ENCODE measurements around the gene ARHGAP21. TPM values are rescaled to one million over a fixed set of nuclear protein-coding genes. Genes with fewer than 3 reads are reported as not detected.

ARHGAP21 gene
- total and polyA plus RNA-seq, 3 experiments from 2014 or later: 3.4 to 33.7 (median 30.9) TPM

DNA sequence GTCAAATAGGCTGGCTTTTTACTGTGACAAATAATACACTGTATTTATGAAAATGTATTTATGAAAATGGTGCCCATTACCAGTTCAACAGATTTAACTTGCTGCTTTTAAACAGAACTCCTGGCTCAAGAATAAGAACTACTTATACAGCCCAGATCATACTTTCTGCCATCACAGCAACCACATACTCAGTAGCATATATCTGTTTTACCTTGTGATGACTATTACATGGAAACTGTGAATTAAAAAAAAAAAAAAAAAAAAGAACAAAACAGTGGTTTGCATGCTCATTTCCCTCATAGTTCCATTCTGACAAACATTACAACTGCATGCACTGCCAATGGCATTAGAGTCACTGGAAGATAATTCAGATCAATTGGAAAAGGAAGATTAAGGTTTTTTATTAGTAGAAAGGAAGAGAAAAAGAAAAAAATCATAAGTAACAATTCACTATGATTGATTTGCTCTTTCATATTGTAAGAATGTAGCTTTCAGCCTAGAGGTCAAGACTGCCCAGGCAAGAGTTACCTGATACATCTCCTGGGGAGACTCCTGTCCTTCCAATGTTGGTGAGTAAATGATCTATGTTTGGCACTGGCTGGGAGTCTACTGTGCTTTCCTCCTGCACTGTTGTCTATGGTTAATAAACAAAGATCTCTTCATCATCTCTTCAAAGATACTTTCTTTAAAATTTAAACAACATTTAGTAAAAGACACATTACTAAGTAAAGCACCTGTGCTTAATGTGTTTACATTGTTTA, 132.8 kb downstream of the ARHGAP21 start:
- no peak overlapping the region for H3K4me3 ChIP-seq (ENCODE audit: low read length)
- CTCF ChIA-PET: no interaction called here
- no peaks in the 10 kb centered on the region for H3K9me3 ChIP-seq (ENCODE audit: low read length)
- H3K27ac Mint-ChIP-seq: no peak overlapping the region
- H3K9me3 Mint-ChIP-seq: no peaks in the 10 kb centered on the region
- H3K4me1 Mint-ChIP-seq: no peaks in the 10 kb centered on the region
- H3K4me1 ChIP-seq (ENCODE audit: insufficient read depth, low read length): no peaks in the 10 kb centered on the region
- POLR2A ChIA-PET: no interaction called here
- DNase-seq: no peak
- peaks cover 13% of the 10 kb centered on the region for H3K36me3 ChIP-seq (ENCODE audit: insufficient read depth, low read length)
- H3K27me3 Mint-ChIP-seq: no peaks in the 10 kb centered on the region
- H3K27ac ChIP-seq (ENCODE audit: low read depth, low read length): no peak overlapping the region
- peaks cover 27 to 53% (median 37%) of the 10 kb centered on the region in 3 donors for H3K36me3 Mint-ChIP-seq
- no peaks in the 10 kb centered on the region for H3K27me3 ChIP-seq (ENCODE audit: insufficient read depth, low read length, poor library complexity, severe bottlenecking)
- H3K4me3 Mint-ChIP-seq: no peak overlapping the region

DNA sequence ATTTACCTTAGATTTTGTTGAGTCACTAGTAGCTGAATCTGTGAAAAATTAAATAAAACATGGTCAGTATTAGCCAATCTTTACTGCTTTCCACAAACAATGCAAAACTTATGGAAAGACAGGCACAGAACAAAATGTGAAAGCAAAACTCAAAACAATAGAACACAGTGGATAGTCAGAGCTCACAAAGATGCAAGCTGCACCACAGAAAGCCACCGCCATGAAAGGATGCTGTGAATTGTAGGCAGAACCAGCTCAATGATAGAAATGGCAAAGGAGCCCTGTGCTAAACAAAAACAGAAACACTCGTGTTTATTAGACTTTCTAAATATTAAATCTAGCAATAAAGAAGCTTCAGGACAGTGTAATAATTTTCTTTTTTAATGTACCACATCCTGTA, 134.4 kb downstream of the ARHGAP21 start:
- Mint-ChIP-seq H3K36me3 (peaks cover 30 to 54% (median 42%) of the 10 kb centered on the region in 3 donors), H3K27me3 (no peaks in the 10 kb centered on the region), H3K4me3 (no peak overlapping the region), H3K9me3 (no peaks in the 10 kb centered on the region), H3K4me1 (no peaks in the 10 kb centered on the region), H3K27ac (no peak overlapping the region)
- no peaks in the 10 kb centered on the region for H3K27me3 ChIP-seq (ENCODE audit: insufficient read depth, low read length, poor library complexity, severe bottlenecking)
- CTCF ChIA-PET: no interaction called here
- peaks cover 13% of the 10 kb centered on the region for H3K36me3 ChIP-seq (ENCODE audit: insufficient read depth, low read length)
- POLR2A ChIA-PET: no interaction called here
- H3K9me3 ChIP-seq (ENCODE audit: low read length): no peaks in the 10 kb centered on the region
- H3K4me3 ChIP-seq (ENCODE audit: low read length): no peak overlapping the region
- no peak for DNase-seq
- no peak overlapping the region for H3K27ac ChIP-seq (ENCODE audit: low read depth, low read length)
- H3K4me1 ChIP-seq (ENCODE audit: insufficient read depth, low read length): no peaks in the 10 kb centered on the region

- Mint-ChIP-seq H3K9me3 (no peaks in the 10 kb centered on the region), H3K27me3 (peaks cover 2 to 9% of the 10 kb centered on the region in 2 donors), H3K4me3 (no peak overlapping the region), H3K27ac (no peak overlapping the region), H3K36me3 (peaks cover 4 to 6% (median 5%) of the 10 kb centered on the region in 3 donors), H3K4me1 (peaks cover 0 to 9% (median 4%) of the 10 kb centered on the region in 3 donors)
- H3K4me3 ChIP-seq (ENCODE audit: low read length): no peak overlapping the region
- H3K27ac ChIP-seq (ENCODE audit: low read depth, low read length): no peak overlapping the region
- no peaks in the 10 kb centered on the region for H3K27me3 ChIP-seq (ENCODE audit: insufficient read depth, low read length, poor library complexity, severe bottlenecking)
- H3K9me3 ChIP-seq (ENCODE audit: low read length): no peaks in the 10 kb centered on the region
- no peaks in the 10 kb centered on the region for H3K36me3 ChIP-seq (ENCODE audit: insufficient read depth, low read length)
- DNase-seq: no peak
- POLR2A ChIA-PET: no interaction called here
- CTCF ChIA-PET: no interaction called here
- no peaks in the 10 kb centered on the region for H3K4me1 ChIP-seq (ENCODE audit: insufficient read depth, low read length)
Measured at GRCh38 chr10:24579906-24580305, 143.8 kb downstream of the ARHGAP21 start.

- no peak overlapping the region for H3K4me3 ChIP-seq (ENCODE audit: low read length)
- peaks cover 5 to 9% of the 10 kb centered on the region in 2 donors for H3K27me3 Mint-ChIP-seq
- H3K4me1 ChIP-seq (ENCODE audit: insufficient read depth, low read length): no peaks in the 10 kb centered on the region
- no peaks in the 10 kb centered on the region for H3K27me3 ChIP-seq (ENCODE audit: insufficient read depth, low read length, poor library complexity, severe bottlenecking)
- CTCF ChIA-PET: no interaction called here
- H3K36me3 Mint-ChIP-seq: peaks cover 2 to 5% (median 4%) of the 10 kb centered on the region in 3 donors
- no peaks in the 10 kb centered on the region for H3K36me3 ChIP-seq (ENCODE audit: insufficient read depth, low read length)
- H3K9me3 Mint-ChIP-seq: no peaks in the 10 kb centered on the region
- no peak overlapping the region for H3K27ac Mint-ChIP-seq
- peaks cover 0 to 9% (median 4%) of the 10 kb centered on the region in 3 donors for H3K4me1 Mint-ChIP-seq
- H3K4me3 Mint-ChIP-seq: no peak overlapping the region
- H3K27ac ChIP-seq (ENCODE audit: low read depth, low read length): no peak overlapping the region
- POLR2A ChIA-PET: no interaction called here
- no peak for DNase-seq
- no peaks in the 10 kb centered on the region for H3K9me3 ChIP-seq (ENCODE audit: low read length)
Measured at GRCh38 chr10:24579448-24579847, 144.2 kb downstream of the ARHGAP21 start.

- Mint-ChIP-seq H3K27me3 (peaks cover 21 to 31% of the 10 kb centered on the region in 2 donors), H3K4me1 (peaks cover 0 to 9% (median 4%) of the 10 kb centered on the region in 3 donors), H3K9me3 (no peaks in the 10 kb centered on the region), H3K36me3 (no peaks in the 10 kb centered on the region), H3K27ac (peak overlapping the region in 1 of 8 donors; percentile 2), H3K4me3 (no peak overlapping the region)
- DNase-seq: no peak
- Histone ChIP-seq H3K27ac (ENCODE audit: low read depth, low read length) (no peak overlapping the region), H3K4me1 (ENCODE audit: insufficient read depth, low read length) (no peaks in the 10 kb centered on the region), H3K27me3 (ENCODE audit: insufficient read depth, low read length, poor library complexity, severe bottlenecking) (no peaks in the 10 kb centered on the region), H3K4me3 (ENCODE audit: low read length) (no peak overlapping the region), H3K9me3 (ENCODE audit: low read length) (no peaks in the 10 kb centered on the region), H3K36me3 (ENCODE audit: insufficient read depth, low read length) (no peaks in the 10 kb centered on the region)
- CTCF ChIA-PET: no interaction called here
- POLR2A ChIA-PET: no interaction called here
Measured at GRCh38 chr10:24575481-24576002, 148.1 kb downstream of the ARHGAP21 start.

DNA sequence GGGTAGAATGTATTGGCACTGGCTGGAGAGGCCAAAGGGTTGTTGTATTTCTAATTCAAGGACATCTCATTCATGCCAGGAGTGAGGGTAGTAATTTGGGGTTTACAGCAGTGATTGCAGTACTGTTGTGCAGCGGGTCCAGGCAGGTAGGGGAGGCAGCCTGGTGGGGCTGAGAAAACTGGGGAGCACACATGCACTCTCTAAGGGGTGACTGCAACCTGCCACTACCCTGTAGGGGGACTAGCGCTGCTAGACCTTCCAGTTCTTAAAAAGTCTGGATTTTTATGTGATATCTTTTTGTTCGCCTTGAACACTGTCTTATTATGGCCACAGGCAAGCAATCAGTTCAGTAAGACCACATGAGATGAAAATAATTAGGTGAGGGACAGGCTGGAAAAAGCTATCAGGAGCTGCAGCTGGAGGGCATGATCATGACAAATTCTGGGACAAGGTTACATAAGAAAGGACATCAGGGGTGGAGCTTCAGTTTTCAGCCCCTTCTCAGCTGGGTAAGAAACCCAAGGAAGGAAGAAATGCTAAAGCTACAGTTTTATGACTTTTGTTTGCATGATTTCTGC, 149.0 kb downstream of the ARHGAP21 start:
- CTCF ChIA-PET: no interaction called here
- no peak overlapping the region for H3K4me3 ChIP-seq (ENCODE audit: low read length)
- no peak overlapping the region for H3K27ac ChIP-seq (ENCODE audit: low read depth, low read length)
- Mint-ChIP-seq H3K9me3 (no peaks in the 10 kb centered on the region), H3K27ac (no peak overlapping the region), H3K4me3 (no peak overlapping the region), H3K4me1 (peaks cover 0 to 9% (median 4%) of the 10 kb centered on the region in 3 donors), H3K36me3 (peaks cover 0 to under 1% (median 0%) of the 10 kb centered on the region in 3 donors), H3K27me3 (peaks cover 22 to 39% of the 10 kb centered on the region in 2 donors)
- no peaks in the 10 kb centered on the region for H3K9me3 ChIP-seq (ENCODE audit: low read length)
- no peaks in the 10 kb centered on the region for H3K36me3 ChIP-seq (ENCODE audit: insufficient read depth, low read length)
- POLR2A ChIA-PET: no interaction called here
- H3K27me3 ChIP-seq (ENCODE audit: insufficient read depth, low read length, poor library complexity, severe bottlenecking): no peaks in the 10 kb centered on the region
- no peaks in the 10 kb centered on the region for H3K4me1 ChIP-seq (ENCODE audit: insufficient read depth, low read length)
- DNase-seq: no peak

DNA sequence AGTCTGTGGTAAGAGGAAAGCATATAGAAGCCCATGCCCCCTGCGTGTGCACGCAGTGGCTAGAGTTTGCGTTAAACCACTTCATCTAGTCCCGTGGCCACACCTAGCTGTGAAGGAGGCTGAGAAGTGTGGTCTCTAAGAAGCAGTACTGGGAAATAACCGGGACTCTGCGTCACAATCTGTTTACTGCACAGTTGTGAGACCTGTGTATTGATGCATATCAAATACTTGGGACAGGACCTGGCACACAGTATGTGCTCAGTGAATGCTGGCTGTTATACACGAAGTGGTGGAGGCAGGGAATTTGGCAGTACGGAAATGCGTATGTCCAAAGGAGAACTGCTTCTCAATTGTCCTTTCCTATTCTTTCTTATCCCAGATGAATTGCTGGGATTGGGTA, 149.5 kb downstream of the ARHGAP21 start:
- Histone ChIP-seq H3K4me3 (ENCODE audit: low read length) (no peak overlapping the region), H3K9me3 (ENCODE audit: low read length) (no peaks in the 10 kb centered on the region), H3K27me3 (ENCODE audit: insufficient read depth, low read length, poor library complexity, severe bottlenecking) (no peaks in the 10 kb centered on the region), H3K36me3 (ENCODE audit: insufficient read depth, low read length) (no peaks in the 10 kb centered on the region), H3K4me1 (ENCODE audit: insufficient read depth, low read length) (no peaks in the 10 kb centered on the region), H3K27ac (ENCODE audit: low read depth, low read length) (no peak overlapping the region)
- Mint-ChIP-seq H3K4me1 (peaks cover 0 to 9% (median 4%) of the 10 kb centered on the region in 3 donors), H3K27me3 (peaks cover 22 to 44% of the 10 kb centered on the region in 2 donors), H3K9me3 (no peaks in the 10 kb centered on the region), H3K36me3 (peaks cover 0 to 3% (median 0%) of the 10 kb centered on the region in 3 donors), H3K27ac (no peak overlapping the region), H3K4me3 (no peak overlapping the region)
- ChIA-PET POLR2A (no interaction called here), CTCF (no interaction called here)
- DNase-seq: no peak

DNA sequence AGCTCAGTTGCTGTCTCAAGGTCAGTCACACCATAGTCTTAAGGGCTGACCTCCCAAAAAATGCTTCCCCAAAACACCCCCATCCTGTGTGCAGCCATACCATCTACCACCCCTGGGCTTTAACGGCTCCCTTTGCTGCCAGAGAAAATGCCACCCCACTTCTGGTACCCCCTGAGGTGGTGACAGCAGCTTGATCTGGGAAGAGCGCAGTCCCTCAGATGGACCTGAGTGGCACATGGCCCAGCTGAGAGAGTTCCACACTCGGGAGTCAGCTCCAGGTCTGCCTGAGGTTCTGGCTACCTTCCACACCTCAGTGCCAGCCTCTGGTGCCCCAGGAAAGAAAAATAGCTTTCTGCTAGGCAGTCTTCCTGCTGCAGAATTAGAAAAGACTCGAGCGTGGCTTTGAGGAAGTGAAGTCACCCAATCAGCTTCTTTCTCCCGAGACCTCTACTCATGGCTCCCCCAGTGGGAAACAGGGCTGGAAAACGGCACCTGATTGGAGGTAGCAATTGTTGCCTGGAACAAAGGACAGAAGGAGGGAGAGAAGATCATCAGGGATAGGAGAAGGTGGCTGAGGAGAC, 151.7 kb downstream of the ARHGAP21 start:
- Histone ChIP-seq H3K4me3 (ENCODE audit: low read length) (no peak overlapping the region), H3K36me3 (ENCODE audit: insufficient read depth, low read length) (no peaks in the 10 kb centered on the region), H3K4me1 (ENCODE audit: insufficient read depth, low read length) (no peaks in the 10 kb centered on the region), H3K27me3 (ENCODE audit: insufficient read depth, low read length, poor library complexity, severe bottlenecking) (no peaks in the 10 kb centered on the region), H3K27ac (ENCODE audit: low read depth, low read length) (no peak overlapping the region), H3K9me3 (ENCODE audit: low read length) (no peaks in the 10 kb centered on the region)
- Mint-ChIP-seq H3K27me3 (peaks cover 22 to 59% of the 10 kb centered on the region in 2 donors), H3K4me3 (no peak overlapping the region), H3K27ac (no peak overlapping the region), H3K9me3 (no peaks in the 10 kb centered on the region), H3K4me1 (peaks cover 0 to 9% (median 4%) of the 10 kb centered on the region in 3 donors), H3K36me3 (peaks cover 0 to 3% (median 0%) of the 10 kb centered on the region in 3 donors)
- ChIA-PET POLR2A (no interaction called here), CTCF (no interaction called here)
- DNase-seq: no peak

Data from CD8-positive, alpha-beta memory T cell (primary cell).